Spinal cord (tissue), 10 donors: Measurements from ENCODE around the gene ALDH1A1. TPM values are rescaled to one million over a fixed set of nuclear protein-coding genes. Genes with fewer than 3 reads are reported as not detected.

Experiments used
- DNase-seq, 6 donors: peaks; one replicate each; pipeline versions ENCODE4 v3.0.0 to v3.0.0-alpha.2; 2013 to 2015; ENCODE audit warnings: low spot score in 6 of 6, low read depth in 4 of 6
- H3K27ac ChIP-seq: one replicate; pipeline ENCODE4 v1.5.1; 2013; ENCODE audit warnings: low read depth, low read length, control low read depth
- H3K27me3 ChIP-seq: one replicate; pipeline ENCODE4 v1.6.1; 2013; ENCODE audit warnings: low read length; ENCODE audit not compliant: control insufficient read depth, insufficient read depth
- H3K36me3 ChIP-seq: one replicate; pipeline ENCODE4 v1.6.1; 2013; ENCODE audit warnings: low read length; ENCODE audit not compliant: control insufficient read depth, insufficient read depth
- H3K4me1 ChIP-seq: one replicate; pipeline ENCODE4 v1.6.1; 2013; ENCODE audit warnings: low read length; ENCODE audit not compliant: control insufficient read depth, insufficient read depth
- H3K4me3 ChIP-seq: one replicate; pipeline ENCODE4 v1.5.1; 2013; ENCODE audit warnings: low read depth, low read length, control low read depth
- H3K9me3 ChIP-seq: one replicate; pipeline ENCODE4 v1.6.1; 2013; ENCODE audit warnings: low read length; ENCODE audit not compliant: control insufficient read depth, insufficient read depth
- WGBS: methylation state at CpG from one replicate; pipeline ENCODE4 v1.1.5; 2013; ENCODE audit warnings: missing lambda C conversion rate; ENCODE audit not compliant: insufficient coverage; 5-methylcytosine and 5-hydroxymethylcytosine counted together
- polyA plus RNA-seq, 2 donors: library from polyadenylated mRNA; unstranded; fragments of 120-200 nt; gene quantifications; one replicate each; pipeline ENCODE4 v1.2.1, GENCODE V29; 2013; ENCODE audit not compliant: insufficient read length in 2 of 2
- total RNA-seq, 2 donors: library from RNA; depleted of rRNA in 1 of 2; stranded (reverse); fragments of 120-200 nt in 1 of 2; fragments of >200 nt in 1 of 2; gene quantifications; one replicate each; pipeline versions ENCODE4 v1.2.3 to v1.2.4, GENCODE V29; 2013 to 2014
- donor health status: healthy.

ALDH1A1 gene
- total and polyA plus RNA-seq, 4 donors, result 7.2 to 74.5 (median 18.5) TPM

DNA sequence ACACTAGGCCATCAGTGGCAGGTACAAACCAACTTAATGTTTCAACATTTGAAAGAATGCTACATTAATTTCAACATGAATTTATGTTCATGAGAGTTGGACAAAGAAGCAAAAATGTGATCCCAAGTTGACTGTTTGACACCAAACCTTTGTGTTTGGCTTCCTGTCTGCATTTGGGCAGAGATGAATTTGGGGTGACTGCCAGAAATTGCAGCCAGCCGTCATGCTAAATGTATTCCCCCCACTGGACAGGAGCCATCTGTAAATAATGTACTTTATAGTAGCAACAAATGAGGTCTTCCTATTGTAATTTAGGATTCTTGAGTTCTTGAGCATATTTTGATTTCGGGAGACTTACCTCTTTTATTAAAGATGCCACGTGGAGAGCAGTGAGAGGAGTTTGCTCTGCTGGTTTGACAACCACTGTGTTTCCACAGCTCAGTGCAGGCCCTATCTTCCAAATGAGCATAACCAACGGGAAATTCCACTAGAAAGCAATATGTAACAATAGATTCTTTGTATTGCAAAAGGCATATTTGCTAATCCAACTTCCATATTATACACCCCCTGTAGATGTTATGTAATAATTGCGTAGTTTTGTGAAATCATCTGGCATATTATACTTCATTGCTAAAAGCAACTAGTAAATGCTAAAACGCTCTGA, 27.6 kb downstream of the ALDH1A1 start:
- Histone ChIP-seq H3K27me3 (no peaks in the 10 kb centered on the region), H3K36me3 (no peaks in the 10 kb centered on the region), H3K4me1 (no peaks in the 10 kb centered on the region), H3K9me3 (no peaks in the 10 kb centered on the region), H3K4me3 (no peak overlapping the region), H3K27ac (peak overlapping the region; percentile 35)
- WGBS, result no CpG with 5 or more reads among the region's 6 CpGs
- DNase-seq, result peak in 2 of 6 donors; percentile 40 to 42

DNA sequence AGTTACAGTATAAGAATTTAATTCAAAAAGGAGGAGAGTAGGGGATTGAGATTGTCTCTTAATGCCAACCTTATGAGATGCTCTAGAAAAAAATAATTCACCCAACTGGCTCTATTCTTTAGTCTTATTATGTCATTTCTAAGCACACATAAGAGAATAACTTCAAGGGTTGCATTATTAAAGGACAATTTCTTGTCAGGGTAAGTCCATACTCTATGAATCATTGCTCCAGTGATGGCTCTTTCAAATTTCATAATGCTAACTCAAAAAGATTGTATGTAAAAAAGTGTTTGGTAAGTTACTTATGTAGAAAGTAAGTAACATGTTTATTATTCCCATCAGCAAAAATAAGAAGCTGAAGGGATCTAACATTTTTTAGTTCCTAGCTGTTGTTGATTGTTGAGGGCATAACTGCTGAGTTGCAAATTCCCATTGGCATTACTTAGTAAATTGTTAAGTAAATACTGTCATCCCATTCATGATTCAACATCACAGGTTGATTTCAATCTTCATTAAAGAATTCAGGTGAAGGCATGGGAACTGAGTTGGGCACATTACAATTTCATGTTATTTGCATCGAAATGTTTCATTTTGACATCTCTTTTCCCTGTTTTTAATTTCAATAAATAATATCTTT, 28.6 kb downstream of the ALDH1A1 start:
- no peak overlapping the region for H3K4me3 ChIP-seq
- H3K27me3 ChIP-seq, result no peaks in the 10 kb centered on the region
- DNase-seq, result no peak
- no CpG with 5 or more reads among the region's 1 CpG for WGBS
- no peaks in the 10 kb centered on the region for H3K9me3 ChIP-seq
- H3K36me3 ChIP-seq, result no peaks in the 10 kb centered on the region
- H3K4me1 ChIP-seq, result no peaks in the 10 kb centered on the region
- no peak overlapping the region for H3K27ac ChIP-seq

- no peaks in the 10 kb centered on the region for H3K27me3 ChIP-seq
- WGBS, result no CpG with 5 or more reads among the region's 1 CpG
Observed at GRCh38 chr9:72923077-72923476, 29.8 kb downstream of the ALDH1A1 start.

GRCh38 chr9:72921888-72922654, 30.8 kb downstream of the ALDH1A1 start:
- H3K27me3 ChIP-seq, result no peaks in the 10 kb centered on the region
- no peak overlapping the region for H3K27ac ChIP-seq
- DNase-seq, result no peak
- no peaks in the 10 kb centered on the region for H3K36me3 ChIP-seq
- no peak overlapping the region for H3K4me3 ChIP-seq
- H3K4me1 ChIP-seq, result no peaks in the 10 kb centered on the region
- 88% methylated on average over 2 of the region's 5 CpGs for WGBS
- no peaks in the 10 kb centered on the region for H3K9me3 ChIP-seq

More at GRCh38 chr9:72923077-72923476, 29.8 kb downstream of the ALDH1A1 start:
- no peak for DNase-seq
- no peaks in the 10 kb centered on the region for H3K4me1 ChIP-seq
- H3K4me3 ChIP-seq, result no peak overlapping the region
- no peaks in the 10 kb centered on the region for H3K36me3 ChIP-seq
- H3K9me3 ChIP-seq, result no peaks in the 10 kb centered on the region
- H3K27ac ChIP-seq, result no peak overlapping the region

- H3K9me3 ChIP-seq, result no peaks in the 10 kb centered on the region
- H3K36me3 ChIP-seq, result no peaks in the 10 kb centered on the region
- H3K27ac ChIP-seq, result no peak overlapping the region
- no peak for DNase-seq
- no peak overlapping the region for H3K4me3 ChIP-seq
- no peaks in the 10 kb centered on the region for H3K27me3 ChIP-seq
- no peaks in the 10 kb centered on the region for H3K4me1 ChIP-seq
- WGBS, result 100% methylated on average over 1 of the region's 4 CpGs
Observed at GRCh38 chr9:72919246-72919945, 33.5 kb downstream of the ALDH1A1 start.

DNA sequence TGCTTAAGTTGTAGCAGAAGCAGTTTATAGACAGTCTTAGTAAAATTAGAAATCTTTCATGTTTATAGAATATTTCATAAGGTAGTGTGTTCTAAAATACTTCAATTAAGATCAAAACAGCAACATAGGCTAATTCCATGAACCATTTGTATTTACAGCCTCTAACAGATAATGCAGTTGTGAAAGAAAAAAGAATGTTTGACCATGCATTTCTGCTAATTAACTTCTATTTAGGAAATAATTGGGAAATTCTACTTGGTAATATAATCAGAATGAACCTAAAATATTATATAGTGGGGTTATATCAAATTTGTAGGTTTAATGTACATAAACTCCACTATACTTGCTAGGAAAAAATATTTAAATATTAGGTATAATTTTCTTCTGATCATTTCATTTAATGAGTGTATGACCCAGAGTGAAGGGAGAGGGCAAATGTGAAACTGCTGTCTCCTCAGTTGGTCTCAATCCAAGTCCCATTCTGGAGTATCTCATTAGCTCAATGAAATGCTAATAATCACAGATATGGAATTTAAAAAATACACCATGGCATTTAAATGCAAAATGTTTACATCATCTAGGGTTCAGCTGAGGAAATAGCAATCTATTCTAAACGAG, 34.9 kb downstream of the ALDH1A1 start:
- no peak for DNase-seq
- WGBS, result no CpG with 5 or more reads among the region's 1 CpG
- Histone ChIP-seq H3K36me3 (no peaks in the 10 kb centered on the region), H3K27me3 (no peaks in the 10 kb centered on the region), H3K4me3 (no peak overlapping the region), H3K4me1 (no peaks in the 10 kb centered on the region), H3K9me3 (no peaks in the 10 kb centered on the region), H3K27ac (no peak overlapping the region)

DNA sequence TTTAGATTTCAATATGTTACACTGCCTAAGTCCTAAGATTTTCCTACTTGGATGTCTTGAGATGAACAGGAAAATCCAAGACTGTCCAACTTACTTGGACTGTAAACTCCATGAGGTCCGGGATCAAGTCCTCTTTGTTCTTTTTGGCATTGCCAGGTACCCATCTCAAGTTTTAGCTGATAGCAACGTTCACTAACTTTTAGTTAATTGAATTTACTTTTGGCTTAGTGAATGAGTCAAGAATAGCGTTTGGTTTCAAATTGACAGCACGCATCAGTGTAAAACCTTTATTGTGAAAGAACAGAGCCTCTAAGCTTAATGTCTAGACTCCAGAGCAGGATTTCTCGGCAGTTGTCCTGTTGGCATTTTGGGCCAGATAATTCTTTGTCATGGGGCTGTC, 37.2 kb downstream of the ALDH1A1 start:
- Histone ChIP-seq H3K4me1 (no peaks in the 10 kb centered on the region), H3K36me3 (no peaks in the 10 kb centered on the region), H3K9me3 (no peaks in the 10 kb centered on the region), H3K27ac (no peak overlapping the region), H3K4me3 (no peak overlapping the region), H3K27me3 (no peaks in the 10 kb centered on the region)
- WGBS, result 95% methylated on average over 4 of the region's 5 CpGs
- DNase-seq, result no peak

- no peaks in the 10 kb centered on the region for H3K9me3 ChIP-seq
- no CpG with 5 or more reads among the region's 2 CpGs for WGBS
- no peaks in the 10 kb centered on the region for H3K36me3 ChIP-seq
- no peaks in the 10 kb centered on the region for H3K27me3 ChIP-seq
- H3K4me1 ChIP-seq, result no peaks in the 10 kb centered on the region
- no peak overlapping the region for H3K27ac ChIP-seq
- no peak overlapping the region for H3K4me3 ChIP-seq
- DNase-seq, result no peak
Observed at GRCh38 chr9:72914750-72915149, 38.1 kb downstream of the ALDH1A1 start.

GRCh38 chr9:72913382-72914009, 39.4 kb downstream of the ALDH1A1 start:
- Histone ChIP-seq H3K27me3 (no peaks in the 10 kb centered on the region), H3K4me1 (no peaks in the 10 kb centered on the region), H3K4me3 (no peak overlapping the region), H3K9me3 (no peaks in the 10 kb centered on the region), H3K36me3 (no peaks in the 10 kb centered on the region), H3K27ac (no peak overlapping the region)
- DNase-seq, result no peak
- WGBS, result 95% methylated on average over 2 of the region's 4 CpGs
